Osteoblast (primary cell): ENCODE results near the gene BTRC. TPM values are rescaled to one million over a fixed set of nuclear protein-coding genes. Genes with fewer than 3 reads are reported as not detected.

ENCODE experiments used
- DNase-seq: peaks from one replicate; pipeline ENCODE4 v3.0.0; 2011; ENCODE audit warnings: low spot score, mixed read lengths; ENCODE audit not compliant: insufficient read length; ENCODE audit errors: missing footprints
- H2AFZ ChIP-seq: 2 replicates; pipeline ENCODE4 v1.6.0; 2011; ENCODE audit warnings: mild to moderate bottlenecking, low read length
- H3K27ac ChIP-seq: 2 replicates; pipeline ENCODE4 v1.5.1; 2011; ENCODE audit warnings: mild to moderate bottlenecking, low read depth, low read length, moderate library complexity
- H3K27me3 ChIP-seq: 2 replicates; pipeline ENCODE4 v1.6.0; 2012; ENCODE audit warnings: mild to moderate bottlenecking, control low read depth, inconsistent platforms, low read length, moderate library complexity; ENCODE audit not compliant: insufficient read depth
- H3K36me3 ChIP-seq: 2 replicates; pipeline ENCODE4 v1.5.1; 2011; ENCODE audit warnings: mild to moderate bottlenecking, low read length, control low read depth, moderate library complexity; ENCODE audit not compliant: insufficient read depth
- H3K4me1 ChIP-seq: 2 replicates; pipeline ENCODE4 v1.5.1; 2011; ENCODE audit warnings: mild to moderate bottlenecking, low read length, control low read depth, moderate library complexity; ENCODE audit not compliant: insufficient read depth
- H3K4me2 ChIP-seq: 2 replicates; pipeline ENCODE4 v1.6.0; 2011; ENCODE audit warnings: mild to moderate bottlenecking, low read length; ENCODE audit not compliant: insufficient read depth
- H3K4me3 ChIP-seq: fragments of 200-600 bp; sonication (generic); 3 replicates; pipeline ENCODE4 v1.5.1; 2012; ENCODE audit warnings: mild to moderate bottlenecking, low read length, inconsistent platforms; ENCODE audit not compliant: insufficient read depth
- H3K79me2 ChIP-seq: 2 replicates; pipeline ENCODE4 v1.6.0; 2012; ENCODE audit warnings: mild to moderate bottlenecking, low read length, control low read depth, inconsistent platforms; ENCODE audit not compliant: insufficient read depth
- H3K9me3 ChIP-seq: 2 replicates; pipeline ENCODE4 v1.5.1; 2011; ENCODE audit warnings: low read depth, low read length, control low read depth
- H4K20me1 ChIP-seq: 2 replicates; pipeline ENCODE4 v1.6.0; 2012; ENCODE audit warnings: mild to moderate bottlenecking, low read length, control low read depth; ENCODE audit not compliant: insufficient read depth
- total RNA-seq: library from RNA; depleted of rRNA; stranded (reverse); fragments of >200 nt; gene quantifications from 2 replicates; pipeline ENCODE4 v1.2.3, GENCODE V29; 2012
- TF ChIP-seq, protein P1 (sequence below): IDR thresholded peaks from 2 replicates; pipeline ENCODE4 v1.5.1; 2011; ENCODE audit warnings: mild to moderate bottlenecking, low read depth, low read length, moderate library complexity; ENCODE audit errors: extremely low read depth

Gene BTRC
- total RNA-seq, 1 donor = 11.2 TPM

DNA sequence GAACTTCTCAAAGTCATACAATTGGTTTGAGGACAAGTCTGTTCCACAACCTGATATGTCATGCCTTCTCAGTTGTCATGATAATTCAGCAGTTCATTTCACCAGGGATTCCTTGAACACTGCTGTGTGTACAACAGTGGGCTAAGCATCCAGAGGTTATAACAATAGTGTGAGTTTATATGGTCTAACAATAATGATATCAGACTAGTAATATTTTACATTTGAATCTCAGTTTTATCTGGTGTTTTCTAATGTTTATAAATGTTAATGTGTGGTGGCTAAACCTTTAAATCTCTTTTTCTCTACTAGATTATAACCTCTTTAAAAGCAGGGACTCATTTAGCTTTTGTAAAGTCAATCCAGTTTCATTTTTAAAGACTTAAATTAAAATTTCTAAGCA is 48.7 kb downstream of the BTRC start:
- Histone ChIP-seq H3K9me3 (no peaks in the 10 kb centered on the region), H3K79me2 (peaks cover 37% of the 10 kb centered on the region), H3K4me1 (no peaks in the 10 kb centered on the region), H2AFZ (no peak overlapping the region), H3K36me3 (no peaks in the 10 kb centered on the region), H4K20me1 (peaks cover 28% of the 10 kb centered on the region), H3K27ac (no peak overlapping the region), H3K27me3 (no peaks in the 10 kb centered on the region), H3K4me3 (no peak overlapping the region), H3K4me2 (no peak overlapping the region)
- DNase-seq = no peak
- TF ChIP-seq, protein P1, sequence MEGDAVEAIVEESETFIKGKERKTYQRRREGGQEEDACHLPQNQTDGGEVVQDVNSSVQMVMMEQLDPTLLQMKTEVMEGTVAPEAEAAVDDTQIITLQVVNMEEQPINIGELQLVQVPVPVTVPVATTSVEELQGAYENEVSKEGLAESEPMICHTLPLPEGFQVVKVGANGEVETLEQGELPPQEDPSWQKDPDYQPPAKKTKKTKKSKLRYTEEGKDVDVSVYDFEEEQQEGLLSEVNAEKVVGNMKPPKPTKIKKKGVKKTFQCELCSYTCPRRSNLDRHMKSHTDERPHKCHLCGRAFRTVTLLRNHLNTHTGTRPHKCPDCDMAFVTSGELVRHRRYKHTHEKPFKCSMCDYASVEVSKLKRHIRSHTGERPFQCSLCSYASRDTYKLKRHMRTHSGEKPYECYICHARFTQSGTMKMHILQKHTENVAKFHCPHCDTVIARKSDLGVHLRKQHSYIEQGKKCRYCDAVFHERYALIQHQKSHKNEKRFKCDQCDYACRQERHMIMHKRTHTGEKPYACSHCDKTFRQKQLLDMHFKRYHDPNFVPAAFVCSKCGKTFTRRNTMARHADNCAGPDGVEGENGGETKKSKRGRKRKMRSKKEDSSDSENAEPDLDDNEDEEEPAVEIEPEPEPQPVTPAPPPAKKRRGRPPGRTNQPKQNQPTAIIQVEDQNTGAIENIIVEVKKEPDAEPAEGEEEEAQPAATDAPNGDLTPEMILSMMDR = no peak

DNA sequence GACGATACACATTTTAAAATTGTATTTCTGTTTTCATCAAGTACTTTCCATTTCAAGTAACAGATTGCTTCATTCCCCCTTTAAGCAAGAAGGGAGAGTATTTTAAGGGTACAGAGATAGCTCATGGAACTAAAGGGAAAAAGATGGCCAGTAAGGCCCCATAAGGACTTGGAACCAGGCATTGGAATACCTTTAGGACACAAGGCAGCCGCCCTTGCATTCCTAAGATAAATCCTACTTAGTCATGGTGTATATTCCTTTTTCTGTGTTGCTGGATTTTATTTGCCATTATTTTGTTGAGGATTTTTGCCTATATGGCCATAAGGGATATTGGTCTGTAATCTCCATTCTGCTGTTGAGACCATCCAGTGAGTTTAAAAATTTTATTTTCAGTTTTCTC is 49.2 kb downstream of the BTRC start:
- Histone ChIP-seq H2AFZ (no peak overlapping the region), H3K4me2 (no peak overlapping the region), H3K4me1 (no peaks in the 10 kb centered on the region), H3K79me2 (peaks cover 37% of the 10 kb centered on the region), H3K4me3 (no peak overlapping the region), H4K20me1 (peaks cover 28% of the 10 kb centered on the region), H3K36me3 (no peaks in the 10 kb centered on the region), H3K9me3 (no peaks in the 10 kb centered on the region), H3K27ac (no peak overlapping the region), H3K27me3 (no peaks in the 10 kb centered on the region)
- TF ChIP-seq, protein P1 = no peak
- no peak for DNase-seq

DNA sequence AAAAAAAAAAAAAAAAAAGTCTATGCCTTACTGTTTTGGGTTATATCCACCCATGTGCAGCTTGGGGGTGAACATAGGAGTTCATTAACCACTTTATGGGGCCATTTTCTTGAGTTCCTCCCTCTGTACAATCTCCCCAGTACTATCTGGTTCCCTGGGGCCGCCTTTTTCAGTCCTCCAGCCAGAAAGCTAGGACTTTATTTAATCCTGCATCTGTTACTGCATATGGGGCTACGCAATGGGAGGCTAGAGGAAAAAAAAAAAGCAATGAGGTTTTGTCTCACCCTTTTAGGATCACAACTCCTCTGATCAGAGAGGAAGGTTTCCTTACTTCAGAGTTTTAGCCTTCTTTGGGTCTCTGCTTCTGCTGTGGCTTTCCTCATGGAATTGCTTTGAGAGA is 51.0 kb downstream of the BTRC start:
- Histone ChIP-seq H3K27me3 (no peaks in the 10 kb centered on the region), H4K20me1 (peaks cover 26% of the 10 kb centered on the region), H3K79me2 (peaks cover 33% of the 10 kb centered on the region), H3K36me3 (no peaks in the 10 kb centered on the region), H3K9me3 (no peaks in the 10 kb centered on the region), H3K4me3 (no peak overlapping the region), H3K27ac (no peak overlapping the region), H3K4me1 (no peaks in the 10 kb centered on the region), H3K4me2 (no peak overlapping the region), H2AFZ (no peak overlapping the region)
- peak; percentile 6 for DNase-seq
- TF ChIP-seq, protein P1 = no peak

DNA sequence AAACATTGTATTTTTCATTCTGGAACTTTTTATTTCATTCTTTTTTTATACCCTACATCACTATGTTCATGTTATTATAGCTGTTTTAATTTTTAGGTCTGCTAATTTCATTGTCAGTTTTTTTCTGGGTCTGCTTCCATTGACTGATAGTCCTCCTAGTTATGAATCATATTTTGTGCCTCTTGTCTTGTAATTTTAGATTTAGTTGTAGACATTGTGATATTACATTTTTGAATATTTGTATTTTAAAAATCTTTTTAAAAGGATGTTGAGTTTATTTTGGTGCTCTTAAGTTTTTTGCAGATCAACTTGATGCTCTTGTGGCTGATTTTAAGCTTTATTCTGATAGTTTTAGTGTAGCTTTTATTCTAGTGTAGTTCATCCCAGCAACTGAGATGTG is 57.6 kb downstream of the BTRC start:
- no peaks in the 10 kb centered on the region for H3K27me3 ChIP-seq
- no peaks in the 10 kb centered on the region for H3K36me3 ChIP-seq
- TF ChIP-seq, protein P1 = no peak
- peaks cover 7% of the 10 kb centered on the region for H4K20me1 ChIP-seq
- H3K4me2 ChIP-seq = no peak overlapping the region
- H3K9me3 ChIP-seq = no peaks in the 10 kb centered on the region
- H3K79me2 ChIP-seq = peaks cover 9% of the 10 kb centered on the region
- H3K4me3 ChIP-seq = no peak overlapping the region
- no peaks in the 10 kb centered on the region for H3K4me1 ChIP-seq
- DNase-seq = no peak
- H3K27ac ChIP-seq = no peak overlapping the region
- no peak overlapping the region for H2AFZ ChIP-seq
